ENCODE results near the gene TRPM4.

DNA sequence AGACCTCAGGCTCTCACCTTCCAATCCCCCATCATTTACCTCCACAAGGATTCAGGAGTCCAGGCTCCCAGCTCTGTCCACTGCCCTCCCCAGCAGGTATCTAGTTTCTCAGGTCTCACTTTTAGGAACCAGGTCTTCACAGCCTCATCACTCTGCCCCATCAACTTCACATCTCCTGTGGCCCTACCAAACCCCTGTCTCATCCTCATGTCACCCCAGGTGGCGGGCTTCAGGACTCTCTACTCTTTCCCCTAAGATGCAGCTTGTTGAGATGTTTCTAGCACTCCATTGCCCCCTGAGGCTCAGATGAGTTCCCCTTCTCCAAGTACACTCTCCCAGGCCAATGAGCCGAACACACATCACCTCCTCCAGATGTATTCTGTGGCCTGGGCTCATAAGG lies 36.7 kb upstream of the TRPM4 start:
- TF ChIP-seq, protein P1, sequence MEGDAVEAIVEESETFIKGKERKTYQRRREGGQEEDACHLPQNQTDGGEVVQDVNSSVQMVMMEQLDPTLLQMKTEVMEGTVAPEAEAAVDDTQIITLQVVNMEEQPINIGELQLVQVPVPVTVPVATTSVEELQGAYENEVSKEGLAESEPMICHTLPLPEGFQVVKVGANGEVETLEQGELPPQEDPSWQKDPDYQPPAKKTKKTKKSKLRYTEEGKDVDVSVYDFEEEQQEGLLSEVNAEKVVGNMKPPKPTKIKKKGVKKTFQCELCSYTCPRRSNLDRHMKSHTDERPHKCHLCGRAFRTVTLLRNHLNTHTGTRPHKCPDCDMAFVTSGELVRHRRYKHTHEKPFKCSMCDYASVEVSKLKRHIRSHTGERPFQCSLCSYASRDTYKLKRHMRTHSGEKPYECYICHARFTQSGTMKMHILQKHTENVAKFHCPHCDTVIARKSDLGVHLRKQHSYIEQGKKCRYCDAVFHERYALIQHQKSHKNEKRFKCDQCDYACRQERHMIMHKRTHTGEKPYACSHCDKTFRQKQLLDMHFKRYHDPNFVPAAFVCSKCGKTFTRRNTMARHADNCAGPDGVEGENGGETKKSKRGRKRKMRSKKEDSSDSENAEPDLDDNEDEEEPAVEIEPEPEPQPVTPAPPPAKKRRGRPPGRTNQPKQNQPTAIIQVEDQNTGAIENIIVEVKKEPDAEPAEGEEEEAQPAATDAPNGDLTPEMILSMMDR (IDR thresholded peaks at IDR 0.05) = no peak
- TF ChIP-seq POLR2A (IDR thresholded peaks at IDR 0.05) = no peak

Data from Peyer's patch (tissue), 4 donors.